LHCN-M2 (cell line): ENCODE data around the gene IFNE. TPM values are rescaled to one million over a fixed set of nuclear protein-coding genes. Genes with fewer than 3 reads are reported as not detected.

ENCODE experiments used
- total RNA-seq: library from RNA; depleted of rRNA; stranded (reverse); fragments of >200 nt; gene quantifications from 2 replicates; pipeline ENCODE4 v1.2.3, GENCODE V29; 2014; rRNA removed

Gene IFNE
- total RNA-seq, 1 experiment from 2014 or later: 0.75 TPM

Other genes with a start within 250 kb of the IFNE start
- gene IFNA14, start 242.3 kb downstream of the IFNE start, total RNA-seq: not detected in 2 replicates
- gene IFNA5, start 177.0 kb downstream of the IFNE start, total RNA-seq: not detected in 2 replicates
- 35.5 and 39.4 TPM in 2 replicates for gene KLHL9, start 146.9 kb downstream of the IFNE start, total RNA-seq
- gene IFNA6, start 131.4 kb downstream of the IFNE start, total RNA-seq: not detected in 2 replicates
- gene IFNA13, start 114.3 kb downstream of the IFNE start, total RNA-seq: not detected in 2 replicates
- not detected in 2 replicates for gene IFNA2, start 96.9 kb downstream of the IFNE start, total RNA-seq
- not detected in 2 replicates for gene IFNA8, start 73.2 kb downstream of the IFNE start, total RNA-seq
- gene IFNA1, start 41.9 kb downstream of the IFNE start, total RNA-seq: not detected in 2 replicates